Vagina (tissue), 2 donors: ENCODE measurements around the gene CDC34. TPM values are rescaled to one million over a fixed set of nuclear protein-coding genes. Genes with fewer than 3 reads are reported as not detected.
A peak's percentile ranks its signal among the peaks of the same experiment; 100 is the strongest.

ENCODE experiments used
- DNase-seq, 2 donors: peaks; one replicate each; pipeline ENCODE4 v3.0.0-alpha.2; 2017; ENCODE audit errors: extremely low spot score in 2 of 2
- H3K27ac ChIP-seq: fragments of 200-600 bp; sonication (generic); one replicate; pipeline ENCODE4 v1.5.1; 2019
- H3K27me3 ChIP-seq: fragments of 200-600 bp; sonication (generic); one replicate; pipeline ENCODE4 v1.5.1; 2019
- H3K36me3 ChIP-seq, 2 donors: fragments of 200-600 bp; sonication (generic); one replicate each; pipeline ENCODE4 v1.5.1; 2017 to 2019
- H3K4me1 ChIP-seq: fragments of 200-600 bp; sonication (generic); one replicate; pipeline ENCODE4 v1.5.1; 2019
- H3K4me3 ChIP-seq, 2 donors: fragments of 200-600 bp; sonication (generic); 1 replicate in 1 of 2; 2 replicates in 1 of 2; pipeline ENCODE4 v1.5.1; 2016 to 2019
- H3K9me3 ChIP-seq: fragments of 200-600 bp; sonication (generic); one replicate; pipeline ENCODE4 v1.5.1; 2019
- CTCF ChIP-seq, 3 experiments: fragments of 450-650 bp in 2 of 3; fragments of 200-600 bp in 1 of 3; sonication (generic) in 1 of 3; IDR thresholded peaks; one replicate each; pipeline ENCODE4 v1.5.1; 2017 to 2019; ENCODE audit warnings: antibody characterized with exemption in 3 of 3, mild to moderate bottlenecking in 2 of 3, moderate library complexity in 2 of 3
- POLR2A ChIP-seq, 2 donors: fragments of 450-650 bp; IDR thresholded peaks; one replicate each; pipeline ENCODE4 v1.6.1; 2017; ENCODE audit warnings: antibody characterized with exemption in 2 of 2, mild to moderate bottlenecking in 2 of 2, moderate library complexity in 2 of 2
- POLR2AphosphoS5 ChIP-seq, 2 donors: sonication (generic); formaldehyde crosslinking; IDR thresholded peaks; one replicate each; pipeline ENCODE4 v1.9.0; 2017; ENCODE audit warnings: antibody characterized with exemption in 2 of 2, mild to moderate bottlenecking in 2 of 2, low read depth in 1 of 2; ENCODE audit not compliant: insufficient read depth in 1 of 2
- intact Hi-C: fragments of 100-400 bp; cut with DNase I; formaldehyde crosslinking; loops from one replicate; pipeline ENCODE4 v1.15.1; 2023
- total RNA-seq: library from RNA; depleted of rRNA; stranded (reverse); fragments of >200 nt; gene quantifications from one replicate; pipeline ENCODE4 v1.2.3, GENCODE V29; 2016

The CDC34 gene
- total RNA-seq, 1 donor from 2014 or later: 62.6 TPM

- no peak overlapping the region for H3K27ac ChIP-seq
- H3K36me3 ChIP-seq: no peaks in the 10 kb centered on the region
- no peak for TF ChIP-seq POLR2AphosphoS5 (IDR thresholded peaks at IDR 0.05; ENCODE audit: insufficient read depth in 1 of 2, low read depth in 1 of 2)
- no peak for TF ChIP-seq POLR2A (IDR thresholded peaks at IDR 0.05)
- no peak for TF ChIP-seq CTCF (IDR thresholded peaks at IDR 0.05)
- intact Hi-C loops: no loop called here
- H3K9me3 ChIP-seq: no peaks in the 10 kb centered on the region
- peaks cover 19% of the 10 kb centered on the region for H3K4me1 ChIP-seq
- H3K4me3 ChIP-seq: no peak overlapping the region
- no peaks in the 10 kb centered on the region for H3K27me3 ChIP-seq
- DNase-seq: no peak
Observed at GRCh38 chr19:558770-559439, 27.3 kb downstream of the CDC34 start.

DNA sequence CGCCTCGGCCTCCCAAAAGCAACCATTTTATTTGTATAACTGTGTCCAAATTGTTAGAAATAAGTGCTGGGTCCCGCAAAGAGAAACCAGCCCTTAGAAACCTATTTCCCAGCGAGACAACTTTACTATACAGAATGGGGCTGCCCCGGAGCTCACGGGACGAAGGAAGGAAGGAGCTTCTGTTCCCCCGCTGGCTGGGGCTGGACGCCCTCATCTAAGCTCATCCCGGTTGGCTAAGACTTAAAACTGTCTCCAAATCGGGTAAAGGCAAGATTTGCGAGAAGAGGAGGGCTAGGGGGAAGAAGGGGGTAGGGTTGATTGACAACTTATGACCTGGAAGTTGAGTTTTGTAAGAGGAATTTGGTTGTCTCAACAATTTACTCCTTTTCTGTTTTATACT is 28.6 kb downstream of the CDC34 start:
- H3K27ac ChIP-seq: no peak overlapping the region
- intact Hi-C loops: no loop called here

DNA sequence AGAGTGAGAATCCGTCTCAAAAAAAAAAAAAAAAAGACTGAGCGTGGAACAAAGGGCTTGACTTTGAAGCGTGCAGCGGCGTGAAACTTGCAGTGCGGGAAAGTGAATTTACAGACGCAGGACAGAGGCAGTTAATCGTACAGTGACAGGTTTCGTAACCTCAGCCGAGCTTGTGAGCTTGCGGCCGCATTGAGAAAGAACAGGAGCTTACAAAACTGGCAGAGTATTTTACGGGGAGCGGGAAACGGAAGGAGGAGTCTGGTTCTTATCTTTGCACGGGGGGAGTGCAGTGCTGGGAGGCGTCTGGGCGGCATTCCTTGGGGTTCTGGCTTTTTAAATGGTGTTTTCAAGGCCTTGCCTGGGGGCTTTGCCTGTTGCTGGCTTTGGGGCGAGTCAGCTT is 34.8 kb downstream of the CDC34 start:
- Histone ChIP-seq H3K36me3 (no peaks in the 10 kb centered on the region), H3K27me3 (no peaks in the 10 kb centered on the region), H3K4me3 (peak overlapping the region in 1 of 2 donors; percentile 17), H3K27ac (peak overlapping the region; percentile 35), H3K4me1 (peaks cover 16% of the 10 kb centered on the region), H3K9me3 (no peaks in the 10 kb centered on the region)
- DNase-seq: peak in 1 of 2 donors; percentile 93
- TF ChIP-seq POLR2AphosphoS5 (IDR thresholded peaks at IDR 0.05; ENCODE audit: insufficient read depth in 1 of 2, low read depth in 1 of 2): peak; percentile 64 to 89
- no peak for TF ChIP-seq CTCF (IDR thresholded peaks at IDR 0.05)
- intact Hi-C loops: no loop called here

More for the DNA sequence above, 28.6 kb downstream of the CDC34 start:
- peaks cover 19% of the 10 kb centered on the region for H3K4me1 ChIP-seq
- no peak for TF ChIP-seq CTCF (IDR thresholded peaks at IDR 0.05)
- no peak for TF ChIP-seq POLR2A (IDR thresholded peaks at IDR 0.05)
- TF ChIP-seq POLR2AphosphoS5 (IDR thresholded peaks at IDR 0.05; ENCODE audit: insufficient read depth in 1 of 2, low read depth in 1 of 2): no peak
- no peaks in the 10 kb centered on the region for H3K36me3 ChIP-seq
- no peaks in the 10 kb centered on the region for H3K27me3 ChIP-seq
- no peak for DNase-seq
- H3K4me3 ChIP-seq: no peak overlapping the region
- H3K9me3 ChIP-seq: no peaks in the 10 kb centered on the region

GRCh38 chr19:566844-567243 is 35.3 kb downstream of the CDC34 start:
- Histone ChIP-seq H3K9me3 (no peaks in the 10 kb centered on the region), H3K27me3 (no peaks in the 10 kb centered on the region), H3K4me3 (peak overlapping the region in 1 of 2 donors; percentile 17), H3K27ac (peak overlapping the region; percentile 35), H3K4me1 (peaks cover 21% of the 10 kb centered on the region), H3K36me3 (no peaks in the 10 kb centered on the region)
- DNase-seq: no peak
- intact Hi-C loops: no loop called here
- TF ChIP-seq POLR2A (IDR thresholded peaks at IDR 0.05) (no peak), CTCF (IDR thresholded peaks at IDR 0.05) (no peak), POLR2AphosphoS5 (IDR thresholded peaks at IDR 0.05; ENCODE audit: insufficient read depth in 1 of 2, low read depth in 1 of 2) (no peak)

DNA sequence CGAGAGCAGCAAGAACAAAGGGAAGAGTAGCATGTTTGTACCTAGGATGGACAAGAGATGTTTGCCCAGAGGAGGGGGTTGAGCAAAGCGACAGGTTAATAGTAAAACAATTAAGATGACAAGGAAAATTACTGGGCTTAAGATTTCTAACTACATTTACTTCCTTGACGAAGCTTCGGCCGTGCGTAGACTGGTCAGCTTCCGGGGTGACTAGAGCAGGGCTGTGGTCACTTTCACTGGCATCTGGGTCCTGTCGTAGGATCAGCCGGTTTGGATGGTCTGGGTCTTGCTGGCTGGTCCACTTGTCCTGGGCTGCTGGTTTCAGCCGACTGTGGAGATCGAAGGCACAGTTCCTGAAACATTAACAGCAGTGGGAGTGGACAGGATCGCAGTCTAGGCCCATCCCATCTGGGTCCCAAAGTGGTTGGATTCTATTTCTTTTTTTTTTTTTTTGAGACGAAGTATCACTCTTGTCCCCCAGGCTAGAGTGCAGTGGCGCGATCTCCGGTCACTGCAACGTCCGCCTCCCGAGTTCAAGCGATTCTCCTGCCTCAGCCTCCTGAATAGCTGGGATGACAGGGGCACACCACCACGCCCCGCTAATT is 35.8 kb downstream of the CDC34 start:
- Histone ChIP-seq H3K4me1 (peaks cover 21% of the 10 kb centered on the region), H3K27me3 (no peaks in the 10 kb centered on the region), H3K27ac (peak overlapping the region; percentile 35), H3K36me3 (no peaks in the 10 kb centered on the region), H3K4me3 (no peak overlapping the region), H3K9me3 (no peaks in the 10 kb centered on the region)
- intact Hi-C loops: no loop called here
- TF ChIP-seq POLR2AphosphoS5 (IDR thresholded peaks at IDR 0.05; ENCODE audit: insufficient read depth in 1 of 2, low read depth in 1 of 2) (no peak), POLR2A (IDR thresholded peaks at IDR 0.05) (no peak), CTCF (IDR thresholded peaks at IDR 0.05) (no peak)
- no peak for DNase-seq
